Spleen (tissue), 11 donors: Measurements from ENCODE around the gene MADD. TPM values are rescaled to one million over a fixed set of nuclear protein-coding genes. Genes with fewer than 3 reads are reported as not detected.
A peak's percentile ranks its signal among the peaks of the same experiment; 100 is the strongest.

Experiments
- DNase-seq: peaks from one replicate; pipeline ENCODE4 v3.0.0-alpha.2; 2020
- H3K27ac ChIP-seq, 8 donors: fragments of 200-600 bp; sonication (generic) in 7 of 8; 1 replicate in 4 of 8; 2 replicates in 4 of 8; pipeline versions ENCODE4 v1.5.0 to v1.8.0; 2016 to 2021; ENCODE audit warnings: inconsistent platforms in 4 of 8, mild to moderate bottlenecking in 4 of 8, moderate library complexity in 1 of 8
- H3K27me3 ChIP-seq, 7 donors: fragments of 200-600 bp; sonication (generic) in 6 of 7; replicated peaks in 1 of 7; 1 replicate in 4 of 7; 2 replicates in 3 of 7; pipeline versions ENCODE4 v1.5.0 to v1.8.0; 2016 to 2021; ENCODE audit warnings: inconsistent platforms in 3 of 7, mild to moderate bottlenecking in 1 of 7
- H3K36me3 ChIP-seq, 6 donors: fragments of 200-600 bp; sonication (generic) in 5 of 6; 1 replicate in 4 of 6; 2 replicates in 2 of 6; pipeline versions ENCODE4 v1.5.0 to v1.8.0; 2016 to 2021; ENCODE audit warnings: inconsistent platforms in 2 of 6
- H3K4me1 ChIP-seq, 6 donors: fragments of 200-600 bp; sonication (generic) in 5 of 6; 1 replicate in 3 of 6; 2 replicates in 3 of 6; pipeline versions ENCODE4 v1.5.0 to v1.8.0; 2016 to 2021; ENCODE audit warnings: inconsistent platforms in 3 of 6
- H3K4me3 ChIP-seq, 8 donors: fragments of 200-600 bp; sonication (generic) in 7 of 8; 1 replicate in 4 of 8; 2 replicates in 4 of 8; pipeline versions ENCODE4 v1.5.0 to v1.8.0; 2016 to 2021; ENCODE audit warnings: inconsistent platforms in 4 of 8, mild to moderate bottlenecking in 4 of 8, moderate library complexity in 2 of 8
- H3K9me3 ChIP-seq, 8 donors: fragments of 200-600 bp; sonication (generic) in 7 of 8; 1 replicate in 4 of 8; 2 replicates in 4 of 8; pipeline versions ENCODE4 v1.5.0 to v1.8.0; 2016 to 2021; ENCODE audit warnings: inconsistent platforms in 4 of 8
- POLR2A ChIP-seq, 3 donors: fragments of 450-650 bp; IDR thresholded peaks; one replicate each; pipeline ENCODE4 v1.5.1; 2017; ENCODE audit warnings: antibody characterized with exemption in 3 of 3, mild to moderate bottlenecking in 1 of 3
- POLR2AphosphoS5 ChIP-seq, 3 donors: sonication (generic); formaldehyde crosslinking; IDR thresholded peaks; one replicate each; pipeline ENCODE4 v1.5.1; 2017; ENCODE audit warnings: antibody characterized with exemption in 3 of 3
- WGBS, 5 donors: extraction: QIAGEN DNeasy Blood & Tissue Kit in 3 of 5; methylation state at CpG; one replicate each; pipeline versions ENCODE4 v1.1.5 to v1.1.7; 2013 to 2018; 5-methylcytosine and 5-hydroxymethylcytosine counted together
- intact Hi-C: fragments of 100-400 bp; cut with DNase I; formaldehyde crosslinking; loops from one replicate; pipeline ENCODE4 v1.15.0; 2023; ENCODE audit warnings: low total_unique reads
- polyA plus RNA-seq, 3 donors: library from polyadenylated mRNA; stranded (reverse); fragments of 200-250 nt; gene quantifications; one replicate each; pipeline ENCODE4 v1.2.1, GENCODE V29; 2013
- total RNA-seq, 7 donors: library from RNA; depleted of rRNA in 3 of 7; stranded (reverse); fragments of >200 nt in 3 of 7; fragmentation: NEBNext Ultra II Directional in 4 of 7; extraction: Animal tissue kit (Norgen Biotek cat#: 25700) in 4 of 7; gene quantifications; one replicate each; pipeline versions ENCODE4 v1.1.0 to v1.2.1, GENCODE V29; 2016 to 2021
- TF ChIP-seq, protein P1 (sequence below), 11 experiments: fragments of 200-600 bp in 7 of 11; fragments of 450-650 bp in 4 of 11; sonication (generic) in 4 of 11; IDR thresholded peaks in 8 of 11; conservative IDR thresholded peaks in 3 of 11; 1 replicate in 7 of 11; 2 replicates in 4 of 11; pipeline versions ENCODE4 v1.4.0 to v1.8.0; 2016 to 2021; ENCODE audit warnings: antibody characterized with exemption in 11 of 11, inconsistent platforms in 4 of 11, mild to moderate bottlenecking in 1 of 11
- donor health status: healthy with polysubstance abuse.
- donor health status: DM: no; HTN: no; CAD: no; lungs with moderate emphysema.
- donor health status: DM: no; HTN: no; CAD: no.
- donor health status: Bipolar disorder and iron deficiency.
- donor health status: healthy.
- donor health status: DM: no; HTN: no; CAD: no.
- donor health status: DM: yes; HTN: yes; CAD: no.

The MADD gene
- total and polyA plus RNA-seq, 10 donors, result 15.7 to 82.4 (median 63.3) TPM

DNA sequence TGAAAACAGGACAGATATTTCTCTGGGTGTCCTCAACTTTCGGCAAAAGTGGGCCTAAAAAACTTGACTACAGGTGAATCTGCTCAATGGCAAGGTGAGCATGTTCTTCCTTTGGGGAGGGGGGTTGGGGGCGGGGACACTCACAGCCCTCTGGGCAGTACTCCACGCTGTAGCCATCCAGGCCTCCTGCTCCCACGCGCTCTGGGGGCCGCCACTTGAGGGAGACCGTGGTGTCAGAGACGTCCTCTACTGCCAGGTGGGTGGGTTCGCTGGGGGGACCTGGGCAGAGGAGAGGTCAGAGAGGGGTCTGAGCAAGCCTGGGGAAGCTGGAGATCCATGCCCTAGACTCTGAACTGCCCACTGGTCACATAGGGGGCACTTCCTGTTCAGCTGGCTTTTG is 65.8 kb downstream of the MADD start:
- H3K4me1 ChIP-seq, result peaks cover 0 to 4% (median 0%) of the 10 kb centered on the region in 6 donors
- no peak overlapping the region for H3K27ac ChIP-seq
- no peaks in the 10 kb centered on the region for H3K27me3 ChIP-seq
- peak; percentile 59 for DNase-seq
- 78 to 88% (median 86%) methylated on average over 4 to 9 of the region's 9 CpGs for WGBS, 5 donors
- intact Hi-C loops, result no loop called here
- no peaks in the 10 kb centered on the region for H3K9me3 ChIP-seq
- no peak overlapping the region for H3K4me3 ChIP-seq
- peaks cover 0 to 44% (median 0%) of the 10 kb centered on the region in 6 donors for H3K36me3 ChIP-seq
- TF ChIP-seq POLR2A (IDR thresholded peaks at IDR 0.05) (no peak), POLR2AphosphoS5 (IDR thresholded peaks at IDR 0.05) (no peak)
- TF ChIP-seq, protein P1, sequence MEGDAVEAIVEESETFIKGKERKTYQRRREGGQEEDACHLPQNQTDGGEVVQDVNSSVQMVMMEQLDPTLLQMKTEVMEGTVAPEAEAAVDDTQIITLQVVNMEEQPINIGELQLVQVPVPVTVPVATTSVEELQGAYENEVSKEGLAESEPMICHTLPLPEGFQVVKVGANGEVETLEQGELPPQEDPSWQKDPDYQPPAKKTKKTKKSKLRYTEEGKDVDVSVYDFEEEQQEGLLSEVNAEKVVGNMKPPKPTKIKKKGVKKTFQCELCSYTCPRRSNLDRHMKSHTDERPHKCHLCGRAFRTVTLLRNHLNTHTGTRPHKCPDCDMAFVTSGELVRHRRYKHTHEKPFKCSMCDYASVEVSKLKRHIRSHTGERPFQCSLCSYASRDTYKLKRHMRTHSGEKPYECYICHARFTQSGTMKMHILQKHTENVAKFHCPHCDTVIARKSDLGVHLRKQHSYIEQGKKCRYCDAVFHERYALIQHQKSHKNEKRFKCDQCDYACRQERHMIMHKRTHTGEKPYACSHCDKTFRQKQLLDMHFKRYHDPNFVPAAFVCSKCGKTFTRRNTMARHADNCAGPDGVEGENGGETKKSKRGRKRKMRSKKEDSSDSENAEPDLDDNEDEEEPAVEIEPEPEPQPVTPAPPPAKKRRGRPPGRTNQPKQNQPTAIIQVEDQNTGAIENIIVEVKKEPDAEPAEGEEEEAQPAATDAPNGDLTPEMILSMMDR (IDR thresholded peaks at IDR 0.05 in 8 of 11, conservative IDR thresholded peaks at IDR 0.05 in 3 of 11), result no peak

DNA sequence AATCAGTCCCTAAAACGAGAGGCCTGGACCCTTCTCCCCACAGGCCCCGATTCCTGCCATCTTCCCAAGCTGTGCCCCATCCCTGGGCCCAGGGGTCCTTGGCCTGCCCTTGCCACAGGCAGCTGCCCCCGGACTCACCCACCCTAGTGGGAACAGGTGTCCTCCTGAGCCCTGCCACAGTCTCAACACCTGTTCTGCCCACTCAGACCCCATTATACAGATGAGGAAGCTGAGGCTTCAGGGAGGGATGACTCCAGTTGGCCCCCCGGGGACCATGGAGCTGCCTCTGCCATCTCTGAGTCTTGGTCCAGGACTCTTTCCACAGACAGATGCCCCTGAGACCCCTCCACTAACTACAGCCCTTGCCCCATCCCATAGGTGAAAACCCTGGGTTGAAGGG is 66.7 kb downstream of the MADD start:
- Histone ChIP-seq H3K4me1 (no peaks in the 10 kb centered on the region), H3K4me3 (no peak overlapping the region), H3K9me3 (no peaks in the 10 kb centered on the region), H3K27ac (no peak overlapping the region), H3K27me3 (no peaks in the 10 kb centered on the region), H3K36me3 (peaks cover 0 to 49% (median 0%) of the 10 kb centered on the region in 6 donors)
- DNase-seq, result no peak
- intact Hi-C loops, result no loop called here
- TF ChIP-seq, protein P1 (IDR thresholded peaks at IDR 0.05 in 8 of 11, conservative IDR thresholded peaks at IDR 0.05 in 3 of 11), result no peak
- TF ChIP-seq POLR2A (IDR thresholded peaks at IDR 0.05), result no peak
- no peak for TF ChIP-seq POLR2AphosphoS5 (IDR thresholded peaks at IDR 0.05)
- WGBS, 5 donors, result 78 to 90% (median 85%) methylated on average over 4 of the region's 4 CpGs

DNA sequence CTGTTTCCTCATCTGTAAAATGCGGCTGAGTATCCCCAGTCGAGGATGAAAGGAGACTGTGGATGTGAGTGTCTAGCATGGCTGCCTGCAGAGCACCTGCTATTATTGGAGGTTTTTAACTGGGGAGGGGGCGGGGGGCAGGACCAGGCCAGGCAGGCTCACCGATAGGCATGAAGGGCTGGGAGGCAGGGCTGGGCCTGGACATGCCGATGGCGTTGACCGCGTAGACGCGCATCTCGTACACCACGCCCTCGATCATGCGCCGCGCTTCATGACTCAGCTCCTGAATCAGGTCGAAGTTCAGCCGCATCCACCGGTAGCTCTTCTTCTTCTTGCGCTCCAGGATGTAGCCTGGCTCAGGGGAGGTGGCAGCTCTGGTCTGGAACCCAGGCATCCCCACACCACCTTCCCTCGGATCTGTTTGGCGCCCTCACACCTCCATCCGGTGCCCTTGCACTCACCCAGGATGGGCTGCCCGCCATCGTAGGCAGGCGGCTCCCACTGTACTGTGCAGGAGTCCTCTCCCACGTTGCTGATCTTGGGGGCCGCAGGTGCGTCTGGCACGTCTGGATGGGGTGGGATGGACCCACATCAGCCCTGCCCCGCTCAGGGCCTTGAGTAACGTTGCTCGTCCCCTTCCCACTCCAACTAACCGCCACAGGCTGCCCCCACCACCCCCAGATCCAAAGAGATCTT is 67.4 kb downstream of the MADD start:
- peak in 1 of 3 donors; percentile 15 for TF ChIP-seq POLR2AphosphoS5 (IDR thresholded peaks at IDR 0.05)
- TF ChIP-seq, protein P1 (IDR thresholded peaks at IDR 0.05 in 8 of 11, conservative IDR thresholded peaks at IDR 0.05 in 3 of 11), result no peak
- TF ChIP-seq POLR2A (IDR thresholded peaks at IDR 0.05), result no peak
- intact Hi-C loops, result no loop called here
- Histone ChIP-seq H3K9me3 (no peaks in the 10 kb centered on the region), H3K4me3 (no peak overlapping the region), H3K36me3 (peaks cover 0 to 53% (median 0%) of the 10 kb centered on the region in 6 donors), H3K4me1 (no peaks in the 10 kb centered on the region), H3K27ac (no peak overlapping the region), H3K27me3 (no peaks in the 10 kb centered on the region)
- no peak for DNase-seq
- WGBS, 5 donors, result 90 to 94% (median 93%) methylated on average over 33 to 34 of the region's 34 CpGs

DNA sequence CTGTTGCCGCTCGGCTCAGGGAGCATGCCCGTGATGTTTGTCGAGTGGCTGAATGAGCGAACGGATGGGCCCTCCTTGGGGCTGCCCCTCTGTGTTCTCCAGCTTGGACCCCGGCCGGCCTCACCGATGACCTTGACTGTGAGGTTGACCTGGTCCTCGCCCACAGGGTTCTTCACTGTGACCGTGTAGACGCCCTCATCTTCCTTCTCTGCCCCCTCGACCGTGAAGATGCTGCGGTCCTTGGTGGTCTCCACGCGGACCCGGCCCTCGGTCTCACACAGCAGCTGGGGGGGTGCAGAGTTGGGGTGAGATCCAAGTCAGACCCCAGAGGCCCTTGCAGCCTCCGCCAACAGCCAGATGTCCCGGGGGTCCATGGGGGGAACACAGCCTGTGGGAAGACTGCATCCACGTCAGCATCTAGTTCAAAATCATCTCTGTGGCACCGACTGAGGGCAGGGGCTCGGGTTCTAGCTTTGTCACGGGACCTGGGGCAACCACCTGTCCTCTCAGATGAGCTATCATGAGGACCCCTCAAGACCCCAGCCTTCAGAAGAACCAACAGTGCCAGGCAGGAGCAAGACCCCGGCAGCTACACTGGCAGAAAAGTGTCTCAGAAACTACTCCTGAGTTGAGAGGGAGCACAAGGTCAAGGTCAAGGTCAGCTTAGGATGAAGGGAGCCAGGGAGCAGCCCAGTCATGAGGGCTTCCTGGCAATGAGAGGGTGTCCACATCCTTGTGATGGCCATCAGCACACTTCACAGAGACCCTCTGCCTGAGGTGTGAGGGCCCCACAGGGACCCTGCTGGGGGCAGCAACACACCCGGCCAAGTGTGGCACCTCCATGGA is 68.7 kb downstream of the MADD start:
- intact Hi-C loops, result no loop called here
- Histone ChIP-seq H3K4me1 (no peaks in the 10 kb centered on the region), H3K27me3 (no peaks in the 10 kb centered on the region), H3K9me3 (no peaks in the 10 kb centered on the region), H3K36me3 (peaks cover 0 to 64% (median 0%) of the 10 kb centered on the region in 6 donors), H3K4me3 (no peak overlapping the region), H3K27ac (no peak overlapping the region)
- 85 to 93% (median 86%) methylated on average over 17 to 27 of the region's 27 CpGs for WGBS, 5 donors
- DNase-seq, result no peak
- TF ChIP-seq POLR2A (IDR thresholded peaks at IDR 0.05), result no peak
- TF ChIP-seq, protein P1 (IDR thresholded peaks at IDR 0.05 in 8 of 11, conservative IDR thresholded peaks at IDR 0.05 in 3 of 11), result no peak
- no peak for TF ChIP-seq POLR2AphosphoS5 (IDR thresholded peaks at IDR 0.05)
